IMR-90 (cell line): ENCODE data around the gene RCN2. TPM values are rescaled to one million over a fixed set of nuclear protein-coding genes. Genes with fewer than 3 reads are reported as not detected.

Source experiments
- ATAC-seq: fragments of 200-7000 bp; cut with Tn5 transposase; 2 replicates; pipeline ENCODE4 v1.9.1; 2020; ENCODE audit warnings: low read depth, mild to moderate bottlenecking, moderate library complexity
- BruUV-seq: library from RNA; stranded (reverse); fragments of 400-500 nt; replicated peaks from 2 replicates; lab custom pipeline; 2021; lab: Mats Ljungman, UMichigan
- CTCF ChIA-PET: fragments of 300-600 bp; formaldehyde crosslinking; extraction: SDS; loops from one replicate; lab custom pipeline; 2021; ENCODE audit warnings: antibody characterized with exemption; lab: Yijun Ruan, JAX
- POLR2A ChIA-PET: fragments of 300-600 bp; sonication (Branson Sonifier 250); formaldehyde crosslinking; loops from one replicate; lab custom pipeline; 2022; ENCODE audit warnings: antibody characterized with exemption; ENCODE audit not compliant: unreplicated experiment; lab: Charles Lee
- DNase-seq: peaks from one replicate; pipeline ENCODE4 v3.0.0; 2013
- H2AFZ ChIP-seq: replicated peaks from 2 replicates; pipeline ENCODE3; 2013; ENCODE audit warnings: low read length, mild to moderate bottlenecking; ENCODE audit not compliant: poor library complexity
- H2AK5ac ChIP-seq: 2 replicates; pipeline ENCODE4 v1.6.1; 2013; ENCODE audit warnings: low read depth, low read length, inconsistent platforms
- H2AK9ac ChIP-seq: replicated peaks from 2 replicates; pipeline ENCODE3; 2013; ENCODE audit warnings: mild to moderate bottlenecking, low read depth, low read length, moderate library complexity; ENCODE audit not compliant: poor library complexity
- H2BK120ac ChIP-seq: 2 replicates; pipeline ENCODE4 v1.6.1; 2013; ENCODE audit warnings: low read depth, low read length, inconsistent platforms
- H2BK15ac ChIP-seq: 3 replicates; pipeline ENCODE4 v1.6.1; 2013; ENCODE audit warnings: low read depth, low read length, inconsistent platforms
- H2BK20ac ChIP-seq: 2 replicates; pipeline ENCODE4 v1.6.1; 2013; ENCODE audit warnings: low read depth, mild to moderate bottlenecking, inconsistent platforms, low read length, moderate library complexity
- H2BK5ac ChIP-seq: 2 replicates; pipeline ENCODE4 v1.6.1; 2013; ENCODE audit warnings: mild to moderate bottlenecking, low read depth, low read length, inconsistent platforms; ENCODE audit not compliant: poor library complexity, severe bottlenecking
- H3K14ac ChIP-seq: replicated peaks from 2 replicates; pipeline ENCODE4 v1.6.1; 2013; ENCODE audit warnings: low read depth, low read length, inconsistent platforms
- H3K18ac ChIP-seq: 2 replicates; pipeline ENCODE4 v1.6.1; 2013; ENCODE audit warnings: low read depth, low read length, control low read depth
- H3K23ac ChIP-seq: 2 replicates; pipeline ENCODE4 v1.6.1; 2013; ENCODE audit warnings: low read depth, low read length, inconsistent platforms
- H3K27ac ChIP-seq: 2 replicates; pipeline ENCODE4 v1.5.1; 2013; ENCODE audit warnings: mild to moderate bottlenecking, control low read depth, low read length; ENCODE audit not compliant: insufficient read depth
- H3K27me3 ChIP-seq: 2 replicates; pipeline ENCODE4 v1.6.1; 2013; ENCODE audit warnings: low read length; ENCODE audit not compliant: control insufficient read depth, insufficient read depth
- H3K36me3 ChIP-seq: 2 replicates; pipeline ENCODE4 v1.6.1; 2013; ENCODE audit warnings: low read length, mixed read lengths; ENCODE audit not compliant: control insufficient read depth, insufficient read depth
- H3K4ac ChIP-seq: 2 replicates; pipeline ENCODE4 v1.6.1; 2013; ENCODE audit warnings: low read depth, low read length, inconsistent platforms
- H3K4me1 ChIP-seq: 2 replicates; pipeline ENCODE4 v1.6.1; 2013; ENCODE audit warnings: low read length, mixed read lengths; ENCODE audit not compliant: control insufficient read depth, insufficient read depth
- H3K4me2 ChIP-seq: 2 replicates; pipeline ENCODE4 v1.6.1; 2013; ENCODE audit warnings: low read depth, mild to moderate bottlenecking, control low read depth, low read length, moderate library complexity
- H3K4me3 ChIP-seq: 2 replicates; pipeline ENCODE4 v1.5.1; 2013; ENCODE audit warnings: low read depth, mild to moderate bottlenecking, control low read depth, low read length, moderate library complexity; ENCODE audit not compliant: insufficient read depth
- H3K56ac ChIP-seq: 2 replicates; pipeline ENCODE4 v1.6.1; 2013; ENCODE audit warnings: low read length, inconsistent platforms; ENCODE audit not compliant: insufficient read depth; ENCODE audit errors: extremely low read depth
- H3K79me1 ChIP-seq, 2 experiments: 2 replicates each; pipeline ENCODE4 v1.6.1; 2013; ENCODE audit warnings: low read length in 2 of 2, inconsistent platforms in 1 of 2, low read depth in 1 of 2
- H3K9ac ChIP-seq: 2 replicates; pipeline ENCODE4 v1.6.1; 2013; ENCODE audit warnings: low read depth, low read length, control low read depth
- H3K9me1 ChIP-seq: 2 replicates; pipeline ENCODE4 v1.6.1; 2013; ENCODE audit warnings: low read length, inconsistent platforms; ENCODE audit not compliant: insufficient read depth
- H3K9me3 ChIP-seq: 2 replicates; pipeline ENCODE4 v1.6.1; 2013; ENCODE audit warnings: low read length; ENCODE audit not compliant: control insufficient read depth, insufficient read depth
- H4K20me1 ChIP-seq: 2 replicates; pipeline ENCODE4 v1.6.1; 2013; ENCODE audit warnings: low read length, inconsistent platforms; ENCODE audit not compliant: insufficient read depth
- H4K5ac ChIP-seq: 2 replicates; pipeline ENCODE4 v1.6.1; 2013; ENCODE audit warnings: mild to moderate bottlenecking, low read depth, low read length, control low read depth
- H4K8ac ChIP-seq, 2 experiments: 2 replicates each; pipeline ENCODE4 v1.6.1; 2013; ENCODE audit warnings: low read depth in 2 of 2, low read length in 2 of 2, control low read depth in 1 of 2, inconsistent platforms in 1 of 2
- H4K91ac ChIP-seq: 2 replicates; pipeline ENCODE4 v1.6.1; 2013; ENCODE audit warnings: low read depth, low read length, inconsistent platforms; ENCODE audit not compliant: insufficient read depth
- BHLHE40 ChIP-seq: fragments of 150-350 bp; IDR thresholded peaks from 2 replicates; pipeline ENCODE4 v1.6.1; 2016; ENCODE audit warnings: mild to moderate bottlenecking, low read depth, low read length
- CEBPB ChIP-seq: IDR thresholded peaks from 2 replicates; pipeline ENCODE4 v1.6.1; 2012; ENCODE audit warnings: low read depth, low read length, improper control_type of control experiment
- FOS ChIP-seq: fragments of 150-350 bp; IDR thresholded peaks from 2 replicates; pipeline ENCODE4 v1.6.1; 2016; ENCODE audit warnings: low read depth, low read length
- MAFK ChIP-seq: IDR thresholded peaks from 2 replicates; pipeline ENCODE4 v1.6.1; 2012; ENCODE audit warnings: low read depth, low read length, improper control_type of control experiment
- MAZ ChIP-seq: IDR thresholded peaks from 2 replicates; pipeline ENCODE4 v1.6.1; 2012; ENCODE audit warnings: low read depth, mild to moderate bottlenecking, low read length, improper control_type of control experiment, moderate library complexity, borderline replicate concordance
- MXI1 ChIP-seq: IDR thresholded peaks from 2 replicates; pipeline ENCODE4 v1.6.1; 2012; ENCODE audit warnings: low read depth, mild to moderate bottlenecking, low read length, moderate library complexity, borderline replicate concordance
- POLR2A ChIP-seq: IDR thresholded peaks from 2 replicates; pipeline ENCODE4 v1.6.1; 2012; ENCODE audit warnings: mild to moderate bottlenecking, low read depth, low read length
- RAD21 ChIP-seq: IDR thresholded peaks from 2 replicates; pipeline ENCODE4 v1.6.1; 2012; ENCODE audit warnings: low read length, improper control_type of control experiment
- RCOR1 ChIP-seq: IDR thresholded peaks from 2 replicates; pipeline ENCODE4 v1.6.1; 2012; ENCODE audit warnings: mild to moderate bottlenecking, low read length, improper control_type of control experiment; ENCODE audit not compliant: insufficient replicate concordance
- RFX5 ChIP-seq: IDR thresholded peaks from 2 replicates; pipeline ENCODE4 v1.8.0; 2012; ENCODE audit warnings: low read depth, mild to moderate bottlenecking, low read length, moderate library complexity
- SMC3 ChIP-seq: fragments of 150-350 bp; IDR thresholded peaks from 2 replicates; pipeline ENCODE4 v1.6.1; 2016; ENCODE audit warnings: low read depth, mild to moderate bottlenecking, antibody characterized with exemption, low read length, moderate library complexity
- WGBS, 2 experiments: methylation state at CpG; one replicate each; pipeline versions ENCODE4 v1.1.5 to v1.1.7; 2013; ENCODE audit warnings: missing lambda C conversion rate in 2 of 2; ENCODE audit not compliant: insufficient read length in 1 of 2; ENCODE audit errors: extremely low coverage in 2 of 2; 5-methylcytosine and 5-hydroxymethylcytosine counted together
- dilution Hi-C: fragments of 300-500 bp; cut with HindIII; formaldehyde crosslinking; loops from one replicate; pipeline ENCODE4 v1.14.3; 2018; ENCODE audit warnings: low sequenced_read_pairs; ENCODE audit not compliant: unreplicated experiment
- in situ Hi-C: fragments of 300-500 bp; cut with MboI; formaldehyde crosslinking; loops from 3 replicates; pipeline ENCODE4 v1.14.3; 2019; ENCODE audit warnings: low sequenced_read_pairs, inconsistent platforms, mixed read lengths
- intact Hi-C: fragments of 100-400 bp; cut with micrococcal nuclease; formaldehyde crosslinking; loops from 2 replicates; pipeline ENCODE4 v1.10.0; 2022
- polyA plus RNA-seq, 3 experiments: library from polyadenylated mRNA; depleted of rRNA; stranded (reverse); fragments of >200 nt; gene quantifications; 2 replicates each; pipeline ENCODE4 v1.2.3, GENCODE V29; 2012; ENCODE audit warnings: low replicate concordance in 1 of 3
- total RNA-seq: library from RNA; depleted of rRNA; stranded (reverse); fragments of >200 nt; gene quantifications from 2 replicates; pipeline ENCODE4 v1.2.3, GENCODE V29; 2012
- TF ChIP-seq, protein P1 (sequence below): fragments of 150-350 bp; IDR thresholded peaks from 2 replicates; pipeline ENCODE4 v1.6.1; 2017; ENCODE audit warnings: mild to moderate bottlenecking, antibody characterized with exemption, low read length, low read depth
- TF ChIP-seq, protein P2 (sequence below): fragments of 150-350 bp; IDR thresholded peaks from 2 replicates; pipeline ENCODE4 v1.6.1; 2016; ENCODE audit warnings: low read depth, mild to moderate bottlenecking, low read length, moderate library complexity, borderline replicate concordance
- TF ChIP-seq, protein P3 (sequence below): conservative IDR thresholded peaks from 2 replicates; pipeline ENCODE4 v1.5.1; 2012; ENCODE audit warnings: mild to moderate bottlenecking, low read depth, low read length, improper control_type of control experiment

Gene RCN2
- total and polyA plus RNA-seq, 2 of the 4 experiments (the other 2 are of a cell fraction): 12.0 to 56.5 TPM

DNA sequence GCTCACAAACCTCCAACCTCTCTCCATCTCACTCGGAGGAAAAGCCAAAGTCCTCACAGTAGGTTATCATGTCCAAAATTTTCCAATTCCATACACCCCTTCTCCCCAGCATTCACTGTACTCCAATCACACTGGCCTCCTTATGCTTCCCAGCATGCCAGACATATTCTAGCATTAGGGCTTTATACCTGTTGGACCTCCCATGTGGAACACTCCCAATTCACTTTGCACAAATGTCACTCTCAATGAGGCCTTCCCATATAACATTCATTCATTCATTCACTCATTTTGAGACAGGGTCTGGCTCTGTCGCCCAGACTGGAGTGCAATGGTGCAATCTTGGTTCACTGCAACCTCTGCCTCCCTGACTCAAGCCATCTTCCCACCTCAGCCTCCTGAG, 46.3 kb upstream of the RCN2 start:
- dilution Hi-C loops (no loop called here), in situ Hi-C loops (no loop called here), intact Hi-C loops (no loop called here)
- CTCF ChIA-PET: no interaction called here
- no peak overlapping the region for H4K91ac ChIP-seq
- peaks cover 7% of the 10 kb centered on the region for H4K20me1 ChIP-seq
- H2BK120ac ChIP-seq: no peak overlapping the region
- H4K8ac ChIP-seq: no peak overlapping the region
- H3K79me1 ChIP-seq: peaks cover 3 to 17% of the 10 kb centered on the region in 2 experiments; a peak in 2 of 4 replicates
- no peaks in the 10 kb centered on the region for H3K4me1 ChIP-seq
- no TSS peak for BruUV-seq
- no peak overlapping the region for H3K56ac ChIP-seq
- ATAC-seq (no peak), DNase-seq (no peak)
- no peak overlapping the region for H2BK15ac ChIP-seq
- no peak overlapping the region for H3K4me3 ChIP-seq
- H3K9me1 ChIP-seq: peaks cover 5% of the 10 kb centered on the region
- WGBS, 2 experiments: 93% methylated on average over 2 of the region's 2 CpGs; no CpG with 5 or more reads in 1 of the 2 experiments
- no peak overlapping the region for H2AFZ ChIP-seq
- TF ChIP-seq, protein P1, sequence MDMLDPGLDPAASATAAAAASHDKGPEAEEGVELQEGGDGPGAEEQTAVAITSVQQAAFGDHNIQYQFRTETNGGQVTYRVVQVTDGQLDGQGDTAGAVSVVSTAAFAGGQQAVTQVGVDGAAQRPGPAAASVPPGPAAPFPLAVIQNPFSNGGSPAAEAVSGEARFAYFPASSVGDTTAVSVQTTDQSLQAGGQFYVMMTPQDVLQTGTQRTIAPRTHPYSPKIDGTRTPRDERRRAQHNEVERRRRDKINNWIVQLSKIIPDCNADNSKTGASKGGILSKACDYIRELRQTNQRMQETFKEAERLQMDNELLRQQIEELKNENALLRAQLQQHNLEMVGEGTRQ: no peak
- TF ChIP-seq FOS (no peak), MAZ (no peak), SMC3 (no peak), RFX5 (no peak), BHLHE40 (no peak), RCOR1 (no peak), CEBPB (no peak), MAFK (no peak), MXI1 (no peak), POLR2A (no peak), RAD21 (no peak)
- TF ChIP-seq, protein P2, sequence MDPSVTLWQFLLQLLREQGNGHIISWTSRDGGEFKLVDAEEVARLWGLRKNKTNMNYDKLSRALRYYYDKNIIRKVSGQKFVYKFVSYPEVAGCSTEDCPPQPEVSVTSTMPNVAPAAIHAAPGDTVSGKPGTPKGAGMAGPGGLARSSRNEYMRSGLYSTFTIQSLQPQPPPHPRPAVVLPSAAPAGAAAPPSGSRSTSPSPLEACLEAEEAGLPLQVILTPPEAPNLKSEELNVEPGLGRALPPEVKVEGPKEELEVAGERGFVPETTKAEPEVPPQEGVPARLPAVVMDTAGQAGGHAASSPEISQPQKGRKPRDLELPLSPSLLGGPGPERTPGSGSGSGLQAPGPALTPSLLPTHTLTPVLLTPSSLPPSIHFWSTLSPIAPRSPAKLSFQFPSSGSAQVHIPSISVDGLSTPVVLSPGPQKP: no peak
- TF ChIP-seq, protein P3, sequence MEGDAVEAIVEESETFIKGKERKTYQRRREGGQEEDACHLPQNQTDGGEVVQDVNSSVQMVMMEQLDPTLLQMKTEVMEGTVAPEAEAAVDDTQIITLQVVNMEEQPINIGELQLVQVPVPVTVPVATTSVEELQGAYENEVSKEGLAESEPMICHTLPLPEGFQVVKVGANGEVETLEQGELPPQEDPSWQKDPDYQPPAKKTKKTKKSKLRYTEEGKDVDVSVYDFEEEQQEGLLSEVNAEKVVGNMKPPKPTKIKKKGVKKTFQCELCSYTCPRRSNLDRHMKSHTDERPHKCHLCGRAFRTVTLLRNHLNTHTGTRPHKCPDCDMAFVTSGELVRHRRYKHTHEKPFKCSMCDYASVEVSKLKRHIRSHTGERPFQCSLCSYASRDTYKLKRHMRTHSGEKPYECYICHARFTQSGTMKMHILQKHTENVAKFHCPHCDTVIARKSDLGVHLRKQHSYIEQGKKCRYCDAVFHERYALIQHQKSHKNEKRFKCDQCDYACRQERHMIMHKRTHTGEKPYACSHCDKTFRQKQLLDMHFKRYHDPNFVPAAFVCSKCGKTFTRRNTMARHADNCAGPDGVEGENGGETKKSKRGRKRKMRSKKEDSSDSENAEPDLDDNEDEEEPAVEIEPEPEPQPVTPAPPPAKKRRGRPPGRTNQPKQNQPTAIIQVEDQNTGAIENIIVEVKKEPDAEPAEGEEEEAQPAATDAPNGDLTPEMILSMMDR: no peak
- H3K4ac ChIP-seq: no peak overlapping the region
- no peak overlapping the region for H3K27ac ChIP-seq
- no peak overlapping the region for H2AK5ac ChIP-seq
- H3K27me3 ChIP-seq: no peaks in the 10 kb centered on the region
- H3K18ac ChIP-seq: no peak overlapping the region
- no peak overlapping the region for H2BK5ac ChIP-seq
- H3K9me3 ChIP-seq: no peaks in the 10 kb centered on the region
- H3K23ac ChIP-seq: no peak overlapping the region
- no peak overlapping the region for H2BK20ac ChIP-seq
- no peaks in the 10 kb centered on the region for H3K36me3 ChIP-seq
- POLR2A ChIA-PET: no interaction called here
- H3K9ac ChIP-seq: no peak overlapping the region
- H3K4me2 ChIP-seq: no peak overlapping the region
- H2AK9ac ChIP-seq: no peak overlapping the region
- 0 out of 2 replicates have a peak overlapping the region, but pooled peaks have one; percentile 32 for H3K14ac ChIP-seq
- H4K5ac ChIP-seq: no peak overlapping the region
